ENCODE results near the gene RNH1. TPM values are rescaled to one million over a fixed set of nuclear protein-coding genes. Genes with fewer than 3 reads are reported as not detected.

The RNH1 gene
- polyA plus RNA-seq, 1 of the 3 experiments (the other 2 are of a cell fraction) = 147 TPM

- TF ChIP-seq USF1 (IDR thresholded peaks at IDR 0.05; ENCODE audit: borderline replicate concordance, low read depth) (no peak), GATA2 (CRISPR knock-in tag; IDR thresholded peaks at IDR 0.05) (no peak), IRF3 (IDR thresholded peaks at IDR 0.05; ENCODE audit: low read depth, low read length) (no peak)
Observed at GRCh38 chr11:539971-540481, 33.0 kb upstream of the RNH1 start (continued).

- Histone ChIP-seq H3K36me3 (replicated peaks in 1 of 2; ENCODE audit: control insufficient read depth in 1 of 2, insufficient read depth in 2 of 2, low read length in 1 of 2) (peaks cover 0 to 3% of the 10 kb centered on the region in 2 experiments), H3K79me2 (ENCODE audit: insufficient read depth) (peaks cover 14% of the 10 kb centered on the region), H3K9me3 (no peaks in the 10 kb centered on the region), H3K4me3 (ENCODE audit: low read depth in 2 of 2, low read length in 1 of 2) (no peak overlapping the region), H3K27me3 (ENCODE audit: insufficient read depth) (no peaks in the 10 kb centered on the region), H3K9me2 (no peaks in the 10 kb centered on the region), H2AFZ (ENCODE audit: low read depth) (no peak overlapping the region), H3K27ac (ENCODE audit: low read depth in 2 of 2, low read length in 1 of 2) (no peak overlapping the region), H3K9ac (no peak overlapping the region), H4K20me1 (ENCODE audit: insufficient read depth) (peaks cover 9% of the 10 kb centered on the region; the same call in 1 of the 2 replicates), H3K4me2 (no peak overlapping the region), H3F3A (replicated peaks; ENCODE audit: insufficient read depth) (no peaks in the 10 kb centered on the region), H3K4me1 (ENCODE audit: control insufficient read depth in 1 of 2, insufficient read depth in 2 of 2, low read depth in 1 of 2, low read length in 1 of 2) (peaks cover 0 to 12% of the 10 kb centered on the region in 2 experiments; a peak in 1 of 4 replicates)
- POLR2A ChIA-PET = no interaction called here
- WGBS (ENCODE audit: low lambda C conversion rate) = 94% methylated on average over 11 of the region's 20 CpGs
- CTCF ChIA-PET = interaction anchor here (0.9 kb wide), 1 partner anchor 19 kb away, joined by 3 read pairs; no protein-coding TSS in a partner anchor
- TF ChIP-seq REST (IDR thresholded peaks at IDR 0.05; ENCODE audit: low read depth, low read length) (no peak), TCF12 (IDR thresholded peaks at IDR 0.05) (no peak), NRF1 (IDR thresholded peaks at IDR 0.05; ENCODE audit: low read depth, low read length) (no peak), CTCF (IDR thresholded peaks at IDR 0.05) (no peak), CHD2 (IDR thresholded peaks at IDR 0.05; ENCODE audit: low read length, partially characterized antibody) (no peak), YY1 (IDR thresholded peaks at IDR 0.05; ENCODE audit: low read depth) (no peak), IRF3 (IDR thresholded peaks at IDR 0.05; ENCODE audit: low read depth, low read length) (no peak), EZH2phosphoT487 (IDR thresholded peaks at IDR 0.05; ENCODE audit: borderline replicate concordance, low read depth) (no peak), ELF1 (IDR thresholded peaks at IDR 0.05) (no peak), TAF1 (IDR thresholded peaks at IDR 0.05; ENCODE audit: borderline replicate concordance, low read depth, low read length) (no peak), JUND (IDR thresholded peaks at IDR 0.05) (no peak), TEAD4 (IDR thresholded peaks at IDR 0.05; ENCODE audit: borderline replicate concordance, insufficient read depth) (no peak), EP300 (IDR thresholded peaks at IDR 0.05; ENCODE audit: borderline replicate concordance in 1 of 2, low read depth in 1 of 2, low read length in 1 of 2) (no peak), MAX (IDR thresholded peaks at IDR 0.05; ENCODE audit: low read depth) (no peak), POLR2AphosphoS5 (IDR thresholded peaks at IDR 0.05; ENCODE audit: low read depth, low read length) (no peak), ZBTB33 (IDR thresholded peaks at IDR 0.05; ENCODE audit: borderline replicate concordance, low read depth) (no peak), FOSL2 (IDR thresholded peaks at IDR 0.05; ENCODE audit: borderline replicate concordance, low read depth) (no peak)
- no peak for DNase-seq
Observed at GRCh38 chr11:538431-539051, 31.5 kb upstream of the RNH1 start.

Data from SK-N-SH (cell line).